ENCODE results near the gene RPS6KA6.

RPS6KA6 gene

DNA sequence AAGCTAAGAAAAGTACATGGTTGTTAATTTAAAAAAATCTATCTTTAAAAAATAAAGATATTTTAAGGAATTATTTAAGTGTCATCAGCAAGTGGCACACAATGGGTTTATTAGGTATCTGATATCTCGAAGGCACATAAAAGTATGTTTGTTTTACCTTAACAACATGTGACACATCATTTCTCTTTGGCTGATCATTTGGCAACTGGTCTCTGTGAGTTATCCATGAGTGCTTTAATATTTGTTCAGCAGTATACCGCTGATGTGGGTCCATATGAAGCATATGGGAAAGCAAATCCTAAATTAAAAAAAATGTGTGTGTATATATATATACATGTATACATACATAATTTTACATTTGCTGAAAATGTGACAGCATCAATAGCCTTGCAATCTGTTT is 123.2 kb downstream of the RPS6KA6 start:
- H3K36me3 ChIP-seq (ENCODE audit: control insufficient read depth, insufficient read depth, low read length), result no peaks in the 10 kb centered on the region
- no peaks in the 10 kb centered on the region for H3K27me3 ChIP-seq (ENCODE audit: control insufficient read depth, insufficient read depth, low read length)
- no peaks in the 10 kb centered on the region for H3K4me1 ChIP-seq (ENCODE audit: control insufficient read depth, insufficient read depth, low read length)
- H3K9ac ChIP-seq (ENCODE audit: low read length), result no peak overlapping the region
- no peak overlapping the region for H3K27ac ChIP-seq (ENCODE audit: low read depth, low read length)
- H3K4me3 ChIP-seq (ENCODE audit: low read length), result no peak overlapping the region

DNA sequence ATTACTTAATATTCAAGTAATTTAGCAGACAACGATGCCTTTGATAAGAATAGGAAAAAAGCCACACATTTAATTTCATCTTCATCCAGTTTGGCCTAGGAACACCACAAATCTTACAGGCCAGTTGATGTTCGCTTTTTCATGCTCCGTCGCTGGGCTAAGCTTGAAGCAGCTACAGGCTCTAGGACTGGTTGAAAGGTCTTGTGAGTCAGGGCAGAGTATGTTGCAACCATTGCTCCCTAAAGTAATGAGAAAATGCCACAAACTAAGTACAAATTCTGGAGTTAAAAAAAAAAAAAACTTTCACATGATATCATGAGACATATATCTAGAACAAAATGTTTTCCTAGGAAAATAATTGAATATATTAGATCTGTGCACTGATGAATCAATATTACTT is 123.8 kb downstream of the RPS6KA6 start:
- no peak overlapping the region for H3K4me3 ChIP-seq (ENCODE audit: low read length)
- no peaks in the 10 kb centered on the region for H3K4me1 ChIP-seq (ENCODE audit: control insufficient read depth, insufficient read depth, low read length)
- no peaks in the 10 kb centered on the region for H3K27me3 ChIP-seq (ENCODE audit: control insufficient read depth, insufficient read depth, low read length)
- H3K27ac ChIP-seq (ENCODE audit: low read depth, low read length), result no peak overlapping the region
- no peak overlapping the region for H3K9ac ChIP-seq (ENCODE audit: low read length)
- H3K36me3 ChIP-seq (ENCODE audit: control insufficient read depth, insufficient read depth, low read length), result no peaks in the 10 kb centered on the region

DNA sequence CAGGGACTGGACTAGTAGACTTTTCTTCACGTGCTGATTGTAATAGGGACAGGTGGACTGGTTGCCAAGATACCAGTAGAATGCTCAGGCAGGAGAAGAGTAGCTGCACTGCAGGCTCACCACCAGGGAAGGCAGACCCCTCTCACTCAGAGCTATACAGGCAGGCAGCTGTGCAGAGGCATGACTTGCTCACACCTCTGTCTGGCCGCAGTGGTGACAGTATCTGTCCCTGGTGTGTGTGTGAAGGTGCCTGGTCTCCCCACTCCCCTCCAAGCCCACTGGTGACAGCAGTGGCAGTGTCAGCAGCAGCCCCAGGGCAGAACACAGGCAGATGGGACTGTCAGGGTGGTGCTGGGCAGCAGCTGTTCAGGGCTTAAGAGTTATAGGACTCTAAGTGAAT is 140.7 kb downstream of the RPS6KA6 start:
- H3K36me3 ChIP-seq (ENCODE audit: control insufficient read depth, insufficient read depth, low read length), result no peaks in the 10 kb centered on the region
- no peaks in the 10 kb centered on the region for H3K27me3 ChIP-seq (ENCODE audit: control insufficient read depth, insufficient read depth, low read length)
- H3K27ac ChIP-seq (ENCODE audit: low read depth, low read length), result no peak overlapping the region
- H3K9ac ChIP-seq (ENCODE audit: low read length), result no peak overlapping the region
- H3K4me3 ChIP-seq (ENCODE audit: low read length), result no peak overlapping the region
- H3K4me1 ChIP-seq (ENCODE audit: control insufficient read depth, insufficient read depth, low read length), result no peaks in the 10 kb centered on the region

DNA sequence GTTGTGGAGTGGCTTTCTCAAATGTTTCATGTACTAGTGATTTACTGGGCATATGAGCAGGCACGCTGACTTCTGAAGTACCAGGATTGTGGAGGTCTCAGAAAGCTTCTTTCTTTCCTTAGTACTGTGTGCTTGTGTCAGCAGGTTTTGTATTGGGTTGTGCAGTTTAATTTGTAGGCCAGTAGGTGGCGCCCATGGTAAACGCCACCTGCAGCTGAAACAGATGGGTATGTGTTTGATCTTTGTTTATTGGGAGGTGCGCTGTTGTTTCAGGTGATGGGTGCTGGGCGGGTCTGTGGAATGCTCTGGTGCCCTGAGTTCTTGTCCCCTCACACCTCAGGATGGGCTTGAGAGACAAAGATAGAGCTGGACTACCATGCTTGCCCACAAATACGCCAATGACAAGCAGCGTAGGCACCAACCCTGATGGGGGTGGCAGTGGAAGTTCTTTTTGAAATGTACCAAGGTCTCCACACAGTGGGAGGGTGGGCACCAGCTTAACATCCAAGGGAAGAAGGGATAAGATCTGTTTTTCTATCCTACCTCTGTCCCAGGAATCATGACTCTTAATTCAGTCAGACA is 141.5 kb downstream of the RPS6KA6 start:
- no peaks in the 10 kb centered on the region for H3K36me3 ChIP-seq (ENCODE audit: control insufficient read depth, insufficient read depth, low read length)
- H3K27me3 ChIP-seq (ENCODE audit: control insufficient read depth, insufficient read depth, low read length), result no peaks in the 10 kb centered on the region
- H3K27ac ChIP-seq (ENCODE audit: low read depth, low read length), result no peak overlapping the region
- no peak overlapping the region for H3K4me3 ChIP-seq (ENCODE audit: low read length)
- H3K4me1 ChIP-seq (ENCODE audit: control insufficient read depth, insufficient read depth, low read length), result no peaks in the 10 kb centered on the region
- H3K9ac ChIP-seq (ENCODE audit: low read length), result no peak overlapping the region

DNA sequence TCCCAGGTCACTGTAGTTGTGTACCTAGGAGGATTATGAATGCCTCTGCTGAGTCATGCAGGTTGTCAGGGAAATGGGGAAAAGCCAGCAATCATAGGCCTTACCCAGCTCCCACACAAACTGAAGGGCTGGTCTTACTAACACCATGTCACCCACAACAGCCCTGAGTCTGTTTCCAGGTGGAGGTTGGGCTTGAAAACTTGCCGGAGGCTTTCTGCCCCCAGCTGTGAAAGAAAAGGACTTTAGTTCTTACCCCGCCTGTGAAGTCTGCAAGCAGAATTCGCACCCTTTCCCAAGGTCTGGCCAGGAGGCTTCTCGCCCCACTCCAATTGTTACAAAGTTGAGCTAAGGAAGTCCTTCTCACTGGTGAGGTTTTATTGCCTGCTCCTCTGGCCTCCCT is 143.9 kb downstream of the RPS6KA6 start:
- H3K9ac ChIP-seq (ENCODE audit: low read length), result no peak overlapping the region
- no peaks in the 10 kb centered on the region for H3K4me1 ChIP-seq (ENCODE audit: control insufficient read depth, insufficient read depth, low read length)
- H3K27ac ChIP-seq (ENCODE audit: low read depth, low read length), result no peak overlapping the region
- H3K27me3 ChIP-seq (ENCODE audit: control insufficient read depth, insufficient read depth, low read length), result no peaks in the 10 kb centered on the region
- H3K4me3 ChIP-seq (ENCODE audit: low read length), result no peak overlapping the region
- no peaks in the 10 kb centered on the region for H3K36me3 ChIP-seq (ENCODE audit: control insufficient read depth, insufficient read depth, low read length)
